Liver (tissue), 9 donors: Measurements from ENCODE around the gene TEFM. TPM values are rescaled to one million over a fixed set of nuclear protein-coding genes. Genes with fewer than 3 reads are reported as not detected.
"Not testable (repeated sequence)": the region's sequence is repeated elsewhere in the genome, so short reads cannot be mapped to it uniquely, and the experiment has no call there.

Experiments
- DNase-seq: peaks from one replicate; pipeline ENCODE4 v3.0.0-alpha.2; 2017; ENCODE audit warnings: low spot score
- H3K27ac ChIP-seq, 2 donors: one replicate each; pipeline ENCODE4 v1.7.0; 2013; ENCODE audit warnings: inconsistent platforms in 2 of 2, low read length in 2 of 2, control low read depth in 1 of 2, low read depth in 1 of 2, mild to moderate bottlenecking in 1 of 2
- H3K27me3 ChIP-seq, 4 donors: one replicate each; pipeline versions ENCODE4 v1.6.1 to v1.7.0; 2013; ENCODE audit warnings: low read length in 3 of 4, inconsistent platforms in 1 of 4, mild to moderate bottlenecking in 1 of 4, moderate library complexity in 1 of 4; ENCODE audit not compliant: control insufficient read depth in 4 of 4, insufficient read depth in 4 of 4
- H3K36me3 ChIP-seq, 4 donors: one replicate each; pipeline versions ENCODE4 v1.6.1 to v1.7.0; 2013; ENCODE audit warnings: low read length in 3 of 4, mild to moderate bottlenecking in 3 of 4, low read depth in 1 of 4, moderate library complexity in 1 of 4; ENCODE audit not compliant: control insufficient read depth in 4 of 4, insufficient read depth in 3 of 4
- H3K4me1 ChIP-seq, 4 donors: one replicate each; pipeline versions ENCODE4 v1.6.1 to v1.7.0; 2013; ENCODE audit warnings: low read length in 3 of 4, mild to moderate bottlenecking in 3 of 4, moderate library complexity in 1 of 4; ENCODE audit not compliant: control insufficient read depth in 4 of 4, insufficient read depth in 4 of 4
- H3K4me3 ChIP-seq, 3 donors: one replicate each; pipeline versions ENCODE4 v1.6.1 to v1.7.0; 2013; ENCODE audit warnings: low read length in 3 of 3, control low read depth in 1 of 3, low read depth in 1 of 3, mild to moderate bottlenecking in 1 of 3
- H3K9ac ChIP-seq, 2 donors: one replicate each; pipeline ENCODE4 v1.7.0; 2013; ENCODE audit warnings: low read length in 2 of 2, mild to moderate bottlenecking in 2 of 2, moderate library complexity in 2 of 2, control low read depth in 1 of 2, low read depth in 1 of 2
- H3K9me3 ChIP-seq, 4 donors: one replicate each; pipeline versions ENCODE4 v1.6.1 to v1.7.0; 2013; ENCODE audit warnings: low read length in 3 of 4; ENCODE audit not compliant: control insufficient read depth in 4 of 4
- EGR1 ChIP-seq, 2 donors: IDR thresholded peaks; 2 replicates each; pipeline ENCODE4 v1.6.1; 2016 to 2018; ENCODE audit warnings: antibody characterized with exemption in 2 of 2, low read depth in 2 of 2
- FOXA1 ChIP-seq: IDR thresholded peaks from 2 replicates; pipeline ENCODE4 v1.6.1; 2016; ENCODE audit warnings: antibody characterized with exemption
- FOXA2 ChIP-seq: IDR thresholded peaks from 2 replicates; pipeline ENCODE4 v1.6.1; 2016; ENCODE audit warnings: antibody characterized with exemption
- GABPA ChIP-seq, 2 donors: IDR thresholded peaks in 1 of 2; conservative IDR thresholded peaks in 1 of 2; 2 replicates each; pipeline ENCODE4 v1.6.1; 2016; ENCODE audit warnings: antibody characterized with exemption in 2 of 2, mild to moderate bottlenecking in 1 of 2, moderate library complexity in 1 of 2
- HNF4A ChIP-seq, 2 donors: conservative IDR thresholded peaks; 2 replicates each; pipeline ENCODE4 v1.6.1; 2016; ENCODE audit warnings: antibody characterized with exemption in 2 of 2, mild to moderate bottlenecking in 2 of 2
- JUND ChIP-seq, 2 donors: IDR thresholded peaks; 2 replicates each; pipeline ENCODE4 v1.6.1; 2016; ENCODE audit warnings: antibody characterized with exemption in 2 of 2
- NR2F2 ChIP-seq: IDR thresholded peaks from 2 replicates; pipeline ENCODE4 v1.6.1; 2016; ENCODE audit warnings: antibody characterized with exemption
- REST ChIP-seq: IDR thresholded peaks from 2 replicates; pipeline ENCODE4 v1.6.1; 2016; ENCODE audit warnings: antibody characterized with exemption, mild to moderate bottlenecking
- SP1 ChIP-seq: IDR thresholded peaks from 2 replicates; pipeline ENCODE4 v1.6.1; 2018; ENCODE audit warnings: antibody characterized with exemption, mild to moderate bottlenecking
- TAF1 ChIP-seq: conservative IDR thresholded peaks from 2 replicates; pipeline ENCODE4 v1.6.1; 2016; ENCODE audit warnings: antibody characterized with exemption, mild to moderate bottlenecking
- YY1 ChIP-seq: IDR thresholded peaks from 2 replicates; pipeline ENCODE4 v1.6.1; 2016; ENCODE audit warnings: antibody characterized with exemption, mild to moderate bottlenecking
- WGBS: extraction: QIAGEN DNeasy Blood & Tissue Kit; methylation state at CpG from one replicate; pipeline ENCODE4 v1.1.7; 2013; 5-methylcytosine and 5-hydroxymethylcytosine counted together
- polyA plus RNA-seq, 2 donors: library from polyadenylated mRNA; stranded (reverse) in 1 of 2; unstranded in 1 of 2; fragments of 200-250 nt in 1 of 2; fragments of >200 nt in 1 of 2; fragmentation: Nextera tagmentation in 1 of 2; extraction: Ambion mirVana in 1 of 2; gene quantifications; one replicate each; pipeline versions ENCODE4 v1.2.1 to v1.2.3, GENCODE V29; 2013 to 2015
- total RNA-seq, 2 donors: library from RNA; depleted of rRNA; stranded (reverse); fragments of >200 nt; gene quantifications; one replicate each; pipeline ENCODE4 v1.2.3, GENCODE V29; 2014
- TF ChIP-seq, protein P1 (sequence below): IDR thresholded peaks from 2 replicates; pipeline ENCODE4 v1.6.1; 2016; ENCODE audit warnings: antibody characterized with exemption
- TF ChIP-seq, protein P2 (sequence below): IDR thresholded peaks from 2 replicates; pipeline ENCODE4 v1.6.1; 2016; ENCODE audit warnings: antibody characterized with exemption
- TF ChIP-seq, protein P3 (sequence below): IDR thresholded peaks from 2 replicates; pipeline ENCODE4 v1.6.1; 2016; ENCODE audit warnings: antibody characterized with exemption
- TF ChIP-seq, protein P4 (sequence below): fragments of 150-350 bp; IDR thresholded peaks from 2 replicates; pipeline ENCODE4 v1.5.1; 2017; ENCODE audit warnings: improper control_type of control experiment, low read depth, low read length; ENCODE audit not compliant: missing input control
- donor health status: healthy.
- donor health status: healthy.
- donor health status: healthy.
- donor health status: healthy.
- donor health status: healthy.

Gene TEFM
- total and polyA plus RNA-seq, 4 donors = 5.1 to 16.7 (median 10.5) TPM

- H3K9me3 ChIP-seq = no peaks in the 10 kb centered on the region
- no peak for DNase-seq
- peaks cover 0 to 2% (median 0%) of the 10 kb centered on the region in 4 donors for H3K36me3 ChIP-seq
- WGBS = 51% methylated on average over 3 of the region's 3 CpGs
- H3K9ac ChIP-seq = no peak overlapping the region
- no peaks in the 10 kb centered on the region for H3K4me1 ChIP-seq
- no peak overlapping the region for H3K27ac ChIP-seq
- TF ChIP-seq, protein P1, sequence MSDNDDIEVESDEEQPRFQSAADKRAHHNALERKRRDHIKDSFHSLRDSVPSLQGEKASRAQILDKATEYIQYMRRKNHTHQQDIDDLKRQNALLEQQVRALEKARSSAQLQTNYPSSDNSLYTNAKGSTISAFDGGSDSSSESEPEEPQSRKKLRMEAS = no peak
- TF ChIP-seq FOXA2 (no peak), JUND (IDR thresholded peaks at IDR 0.05) (no peak), REST (no peak), SP1 (no peak), NR2F2 (no peak), FOXA1 (no peak), YY1 (no peak), TAF1 (no peak), GABPA (IDR thresholded peaks at IDR 0.05 in 1 of 2, conservative IDR thresholded peaks at IDR 0.05 in 1 of 2) (no peak), EGR1 (IDR thresholded peaks at IDR 0.05; ENCODE audit: low read depth in 2 of 2) (no peak)
- TF ChIP-seq, protein P2, sequence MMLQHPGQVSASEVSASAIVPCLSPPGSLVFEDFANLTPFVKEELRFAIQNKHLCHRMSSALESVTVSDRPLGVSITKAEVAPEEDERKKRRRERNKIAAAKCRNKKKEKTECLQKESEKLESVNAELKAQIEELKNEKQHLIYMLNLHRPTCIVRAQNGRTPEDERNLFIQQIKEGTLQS = no peak
- TF ChIP-seq, protein P3, sequence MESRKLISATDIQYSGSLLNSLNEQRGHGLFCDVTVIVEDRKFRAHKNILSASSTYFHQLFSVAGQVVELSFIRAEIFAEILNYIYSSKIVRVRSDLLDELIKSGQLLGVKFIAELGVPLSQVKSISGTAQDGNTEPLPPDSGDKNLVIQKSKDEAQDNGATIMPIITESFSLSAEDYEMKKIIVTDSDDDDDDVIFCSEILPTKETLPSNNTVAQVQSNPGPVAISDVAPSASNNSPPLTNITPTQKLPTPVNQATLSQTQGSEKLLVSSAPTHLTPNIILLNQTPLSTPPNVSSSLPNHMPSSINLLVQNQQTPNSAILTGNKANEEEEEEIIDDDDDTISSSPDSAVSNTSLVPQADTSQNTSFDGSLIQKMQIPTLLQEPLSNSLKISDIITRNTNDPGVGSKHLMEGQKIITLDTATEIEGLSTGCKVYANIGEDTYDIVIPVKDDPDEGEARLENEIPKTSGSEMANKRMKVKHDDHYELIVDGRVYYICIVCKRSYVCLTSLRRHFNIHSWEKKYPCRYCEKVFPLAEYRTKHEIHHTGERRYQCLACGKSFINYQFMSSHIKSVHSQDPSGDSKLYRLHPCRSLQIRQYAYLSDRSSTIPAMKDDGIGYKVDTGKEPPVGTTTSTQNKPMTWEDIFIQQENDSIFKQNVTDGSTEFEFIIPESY = no peak
- no peak overlapping the region for H3K4me3 ChIP-seq
- no peaks in the 10 kb centered on the region for H3K27me3 ChIP-seq
Observed at GRCh38 chr17:30930495-30930894, 24.5 kb upstream of the TEFM start.

- 98% methylated on average over 3 of the region's 3 CpGs for WGBS
- not testable (repeated sequence) for H3K9ac ChIP-seq, H3K4me3 ChIP-seq, DNase-seq, H3K9me3 ChIP-seq, H3K27me3 ChIP-seq, H3K36me3 ChIP-seq, H3K27ac ChIP-seq, H3K4me1 ChIP-seq
Observed at GRCh38 chr17:30929861-30930260, 23.8 kb upstream of the TEFM start.

GRCh38 chr17:30929081-30929633 lies 23.1 kb upstream of the TEFM start:
- WGBS = 71% methylated on average over 8 of the region's 8 CpGs
- DNase-seq = no peak
- H3K9ac ChIP-seq = no peak overlapping the region
- peaks cover 0 to 2% (median 0%) of the 10 kb centered on the region in 4 donors for H3K36me3 ChIP-seq
- no peak overlapping the region for H3K4me3 ChIP-seq
- H3K27me3 ChIP-seq = no peaks in the 10 kb centered on the region
- H3K27ac ChIP-seq = no peak overlapping the region
- H3K9me3 ChIP-seq = no peaks in the 10 kb centered on the region
- no peaks in the 10 kb centered on the region for H3K4me1 ChIP-seq
- TF ChIP-seq, protein P1 = no peak
- TF ChIP-seq EGR1 (IDR thresholded peaks at IDR 0.05; ENCODE audit: low read depth in 2 of 2) (no peak), FOXA1 (no peak), GABPA (IDR thresholded peaks at IDR 0.05 in 1 of 2, conservative IDR thresholded peaks at IDR 0.05 in 1 of 2) (no peak), NR2F2 (no peak), HNF4A (conservative IDR thresholded peaks at IDR 0.05) (no peak), TAF1 (no peak), FOXA2 (no peak), JUND (IDR thresholded peaks at IDR 0.05) (no peak), YY1 (no peak)
- TF ChIP-seq, protein P3 = no peak
- TF ChIP-seq, protein P4, sequence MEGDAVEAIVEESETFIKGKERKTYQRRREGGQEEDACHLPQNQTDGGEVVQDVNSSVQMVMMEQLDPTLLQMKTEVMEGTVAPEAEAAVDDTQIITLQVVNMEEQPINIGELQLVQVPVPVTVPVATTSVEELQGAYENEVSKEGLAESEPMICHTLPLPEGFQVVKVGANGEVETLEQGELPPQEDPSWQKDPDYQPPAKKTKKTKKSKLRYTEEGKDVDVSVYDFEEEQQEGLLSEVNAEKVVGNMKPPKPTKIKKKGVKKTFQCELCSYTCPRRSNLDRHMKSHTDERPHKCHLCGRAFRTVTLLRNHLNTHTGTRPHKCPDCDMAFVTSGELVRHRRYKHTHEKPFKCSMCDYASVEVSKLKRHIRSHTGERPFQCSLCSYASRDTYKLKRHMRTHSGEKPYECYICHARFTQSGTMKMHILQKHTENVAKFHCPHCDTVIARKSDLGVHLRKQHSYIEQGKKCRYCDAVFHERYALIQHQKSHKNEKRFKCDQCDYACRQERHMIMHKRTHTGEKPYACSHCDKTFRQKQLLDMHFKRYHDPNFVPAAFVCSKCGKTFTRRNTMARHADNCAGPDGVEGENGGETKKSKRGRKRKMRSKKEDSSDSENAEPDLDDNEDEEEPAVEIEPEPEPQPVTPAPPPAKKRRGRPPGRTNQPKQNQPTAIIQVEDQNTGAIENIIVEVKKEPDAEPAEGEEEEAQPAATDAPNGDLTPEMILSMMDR = no peak
- TF ChIP-seq, protein P2 = no peak
